WERI-Rb-1 (cell line): Measurements from ENCODE around the gene ASPSCR1.

ENCODE experiments used
- DNase-seq: peaks from one replicate; pipeline ENCODE4 v3.0.0-alpha.2; 2020
- H3K27ac ChIP-seq: fragments of 250-450 bp; sonication (Bioruptor Pico); 2 replicates; pipeline ENCODE4 v1.5.1; 2020; ENCODE audit warnings: mild to moderate bottlenecking, moderate library complexity
- H3K27me3 ChIP-seq: fragments of 250-450 bp; sonication (Bioruptor Pico); 2 replicates; pipeline ENCODE4 v1.5.1; 2021; ENCODE audit warnings: mild to moderate bottlenecking, low read depth, moderate library complexity; ENCODE audit not compliant: insufficient read depth, severe bottlenecking
- H3K36me3 ChIP-seq: fragments of 250-450 bp; sonication (Bioruptor Pico); 2 replicates; pipeline ENCODE4 v1.5.1; 2020; ENCODE audit warnings: mild to moderate bottlenecking, moderate library complexity
- H3K4me3 ChIP-seq: 2 replicates; pipeline ENCODE4 v1.5.1; 2011; ENCODE audit warnings: low read depth, mild to moderate bottlenecking, control low read depth, low read length
- H3K9me3 ChIP-seq: fragments of 250-450 bp; sonication (Bioruptor Pico); 2 replicates; pipeline ENCODE4 v1.5.1; 2021; ENCODE audit warnings: mild to moderate bottlenecking, moderate library complexity; ENCODE audit not compliant: severe bottlenecking
- CTCF ChIP-seq: IDR thresholded peaks from 2 replicates; pipeline ENCODE4 v1.5.1; 2011; ENCODE audit warnings: low read depth, mild to moderate bottlenecking, control low read depth, inconsistent platforms, low read length

The ASPSCR1 gene

GRCh38 chr17:81957691-81958432 is 19.6 kb upstream of the ASPSCR1 start:
- no peaks in the 10 kb centered on the region for H3K9me3 ChIP-seq
- peaks cover 21% of the 10 kb centered on the region for H3K36me3 ChIP-seq
- H3K27ac ChIP-seq = no peak overlapping the region
- no peak for TF ChIP-seq CTCF
- DNase-seq = no peak
- H3K4me3 ChIP-seq = no peak overlapping the region
- H3K27me3 ChIP-seq = peaks cover 7% of the 10 kb centered on the region

GRCh38 chr17:81958633-81959342 is 18.6 kb upstream of the ASPSCR1 start:
- H3K4me3 ChIP-seq = peak overlapping the region; percentile 33
- H3K9me3 ChIP-seq = no peaks in the 10 kb centered on the region
- H3K27me3 ChIP-seq = peaks cover 7% of the 10 kb centered on the region

GRCh38 chr17:81959362-81960129 is 17.9 kb upstream of the ASPSCR1 start:
- Histone ChIP-seq H3K27me3 (peaks cover 7% of the 10 kb centered on the region), H3K36me3 (peaks cover 14% of the 10 kb centered on the region; the same call in 1 of the 2 replicates), H3K4me3 (peak overlapping the region; percentile 63), H3K27ac (peak overlapping the region; percentile 58), H3K9me3 (no peaks in the 10 kb centered on the region)
- peak; percentile 86 for TF ChIP-seq CTCF
- DNase-seq = peak; percentile 84

More at GRCh38 chr17:81958633-81959342, 18.6 kb upstream of the ASPSCR1 start:
- peak; percentile 35; the same call in 1 of the 2 replicates for TF ChIP-seq CTCF
- H3K36me3 ChIP-seq = peaks cover 16% of the 10 kb centered on the region
- H3K27ac ChIP-seq = peak overlapping the region; percentile 58
- DNase-seq = no peak

- no peak for TF ChIP-seq CTCF
- Histone ChIP-seq H3K27me3 (peaks cover 7% of the 10 kb centered on the region), H3K4me3 (peak overlapping the region; percentile 63), H3K36me3 (peaks cover 14% of the 10 kb centered on the region; the same call in 1 of the 2 replicates), H3K27ac (peak overlapping the region; percentile 3), H3K9me3 (no peaks in the 10 kb centered on the region)
- peak; percentile 57 for DNase-seq
Observed at GRCh38 chr17:81960130-81960958, 17.1 kb upstream of the ASPSCR1 start.

- DNase-seq = peak; percentile 72
- Histone ChIP-seq H3K36me3 (peaks cover 12% of the 10 kb centered on the region; the same call in 1 of the 2 replicates), H3K9me3 (no peaks in the 10 kb centered on the region), H3K27me3 (peaks cover 7% of the 10 kb centered on the region), H3K4me3 (peak within 1 kb of the TSS; percentile 63), H3K27ac (peak within 1 kb of the TSS; percentile 3)
- TF ChIP-seq CTCF = peak; percentile 48
Observed at GRCh38 chr17:81961087-81961511, 16.3 kb upstream of the ASPSCR1 start, which contains the start of gene NOTUM. Gene NOTUM (minus strand): TSS chr17:81961187. CDS start chr17:81960909, 278 bp downstream.
